Sigmoid colon (tissue), 4 donors: Measurements from ENCODE around the gene ETHE1.

ENCODE experiments used
- EP300 ChIP-seq, 4 donors: sonication (generic); formaldehyde crosslinking; IDR thresholded peaks; one replicate each; pipeline ENCODE4 v1.6.1; 2017; ENCODE audit warnings: antibody characterized with exemption in 4 of 4
- POLR2A ChIP-seq, 2 donors: fragments of 450-650 bp; IDR thresholded peaks; one replicate each; pipeline ENCODE4 v1.6.1; 2016; ENCODE audit warnings: antibody characterized with exemption in 2 of 2, mild to moderate bottlenecking in 2 of 2, moderate library complexity in 2 of 2
- TF ChIP-seq, protein P1 (sequence below), 4 experiments: fragments of 450-650 bp in 3 of 4; fragments of 200-600 bp in 1 of 4; IDR thresholded peaks; one replicate each; pipeline ENCODE4 v1.5.1; 2016 to 2019; ENCODE audit warnings: antibody characterized with exemption in 4 of 4, mild to moderate bottlenecking in 3 of 4, moderate library complexity in 2 of 4

DNA sequence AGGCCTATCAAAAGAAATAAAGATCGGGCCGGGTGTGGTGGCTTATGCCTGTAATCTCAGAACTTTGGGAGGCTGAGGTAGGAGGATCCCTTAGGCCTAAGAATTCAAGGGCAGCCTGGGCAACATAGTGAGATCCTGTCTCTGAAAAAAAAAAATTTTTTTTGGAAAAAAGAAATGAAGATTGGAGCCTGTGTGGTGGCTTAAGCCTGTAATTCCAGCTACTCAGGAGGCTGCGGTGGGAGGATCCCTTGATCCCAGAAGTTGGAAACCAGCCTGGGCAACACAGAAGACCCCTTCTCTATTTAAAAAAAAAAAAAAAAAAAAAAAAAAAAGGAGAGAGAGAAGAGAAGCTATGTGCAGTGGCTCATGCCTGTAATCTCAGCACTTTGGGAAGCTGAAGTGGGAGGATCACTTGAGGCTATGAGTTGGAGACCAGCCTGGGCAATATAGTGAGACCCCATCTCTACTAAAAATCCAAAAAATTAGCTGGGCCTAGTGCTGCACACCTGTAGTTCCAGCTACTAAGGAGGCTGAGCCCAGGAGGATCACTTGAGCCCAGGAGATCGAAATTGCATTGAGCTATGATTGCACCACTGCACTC lies 46.9 kb downstream of the ETHE1 start:
- TF ChIP-seq, protein P1, sequence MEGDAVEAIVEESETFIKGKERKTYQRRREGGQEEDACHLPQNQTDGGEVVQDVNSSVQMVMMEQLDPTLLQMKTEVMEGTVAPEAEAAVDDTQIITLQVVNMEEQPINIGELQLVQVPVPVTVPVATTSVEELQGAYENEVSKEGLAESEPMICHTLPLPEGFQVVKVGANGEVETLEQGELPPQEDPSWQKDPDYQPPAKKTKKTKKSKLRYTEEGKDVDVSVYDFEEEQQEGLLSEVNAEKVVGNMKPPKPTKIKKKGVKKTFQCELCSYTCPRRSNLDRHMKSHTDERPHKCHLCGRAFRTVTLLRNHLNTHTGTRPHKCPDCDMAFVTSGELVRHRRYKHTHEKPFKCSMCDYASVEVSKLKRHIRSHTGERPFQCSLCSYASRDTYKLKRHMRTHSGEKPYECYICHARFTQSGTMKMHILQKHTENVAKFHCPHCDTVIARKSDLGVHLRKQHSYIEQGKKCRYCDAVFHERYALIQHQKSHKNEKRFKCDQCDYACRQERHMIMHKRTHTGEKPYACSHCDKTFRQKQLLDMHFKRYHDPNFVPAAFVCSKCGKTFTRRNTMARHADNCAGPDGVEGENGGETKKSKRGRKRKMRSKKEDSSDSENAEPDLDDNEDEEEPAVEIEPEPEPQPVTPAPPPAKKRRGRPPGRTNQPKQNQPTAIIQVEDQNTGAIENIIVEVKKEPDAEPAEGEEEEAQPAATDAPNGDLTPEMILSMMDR (IDR thresholded peaks at IDR 0.05): no peak
- TF ChIP-seq EP300 (IDR thresholded peaks at IDR 0.05) (no peak), POLR2A (IDR thresholded peaks at IDR 0.05) (no peak)
